HG03520 (cell line): ENCODE data around the gene MLXIP.
"Not testable (repeated sequence)": the region's sequence is repeated elsewhere in the genome, so short reads cannot be mapped to it uniquely, and the experiment has no call there.

Experiments used
- ATAC-seq: cut with Tn5 transposase; IDR thresholded peaks from one replicate; pipeline ENCODE4 v1.9.1; 2021; ENCODE audit warnings: mild to moderate bottlenecking, moderate library complexity; ENCODE audit not compliant: unreplicated experiment

Gene MLXIP

GRCh38 chr12:122054842-122055520 is 23.6 kb upstream of the MLXIP start:
- no peak for ATAC-seq

GRCh38 chr12:122056406-122056805 is 22.1 kb upstream of the MLXIP start:
- not testable (repeated sequence) for ATAC-seq

GRCh38 chr12:122057007-122057735 is 21.4 kb upstream of the MLXIP start:
- ATAC-seq = no peak

- no peak for ATAC-seq
These were observed 20.8 kb upstream of the MLXIP start for GRCh38 chr12:122057769-122058168.

GRCh38 chr12:122058549-122059149 is 19.9 kb upstream of the MLXIP start:
- no peak for ATAC-seq

- ATAC-seq = no peak
These were observed 19.2 kb upstream of the MLXIP start for GRCh38 chr12:122059203-122059960.

GRCh38 chr12:122060081-122060501 is 18.5 kb upstream of the MLXIP start:
- ATAC-seq = no peak

- no peak for ATAC-seq
These were observed 17.3 kb upstream of the MLXIP start for GRCh38 chr12:122061253-122061652.

GRCh38 chr12:122062832-122063693 is 15.5 kb upstream of the MLXIP start:
- ATAC-seq = no peak

- ATAC-seq = no peak
These were observed 14.9 kb upstream of the MLXIP start for GRCh38 chr12:122063694-122064024.

GRCh38 chr12:122064025-122064777 is 14.4 kb upstream of the MLXIP start:
- no peak for ATAC-seq

- no peak for ATAC-seq
These were observed 13.6 kb upstream of the MLXIP start for GRCh38 chr12:122064780-122065588.

GRCh38 chr12:122067548-122067947 is 11.0 kb upstream of the MLXIP start:
- no peak for ATAC-seq

- peak; percentile 66 for ATAC-seq
These were observed 10.6 kb upstream of the MLXIP start for GRCh38 chr12:122067966-122068365.

- ATAC-seq = no peak
These were observed 6.3 kb upstream of the MLXIP start for GRCh38 chr12:122072031-122072970.

GRCh38 chr12:122073815-122074214 is 4.7 kb upstream of the MLXIP start:
- no peak for ATAC-seq

GRCh38 chr12:122076743-122077495 is 1.6 kb upstream of the MLXIP start:
- no peak for ATAC-seq
